NB4 (cell line): ENCODE data around the gene FUZ.

Experiments used
- CTCF ChIP-seq: IDR thresholded peaks from one replicate; pipeline ENCODE4 v1.5.1; 2012; ENCODE audit warnings: low read depth, low read length
- POLR2A ChIP-seq: IDR thresholded peaks from 2 replicates; pipeline ENCODE4 v1.6.1; 2011; ENCODE audit warnings: mild to moderate bottlenecking; ENCODE audit not compliant: insufficient read length; ENCODE audit errors: extremely low read depth
- TF ChIP-seq, protein P1 (sequence below): IDR thresholded peaks from 2 replicates; pipeline ENCODE4 v1.6.1; 2011; ENCODE audit warnings: low read depth, low read length

GRCh38 chr19:49798574-49798973 is 14.5 kb downstream of the FUZ start:
- TF ChIP-seq CTCF (no peak), POLR2A (no peak)
- TF ChIP-seq, protein P1, sequence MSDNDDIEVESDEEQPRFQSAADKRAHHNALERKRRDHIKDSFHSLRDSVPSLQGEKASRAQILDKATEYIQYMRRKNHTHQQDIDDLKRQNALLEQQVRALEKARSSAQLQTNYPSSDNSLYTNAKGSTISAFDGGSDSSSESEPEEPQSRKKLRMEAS = no peak
